HG03378 (cell line): ENCODE results near the gene SLC25A26.
"Not testable (repeated sequence)": the region's sequence is repeated elsewhere in the genome, so short reads cannot be mapped to it uniquely, and the experiment has no call there.

Experiments
- ATAC-seq: cut with Tn5 transposase; IDR thresholded peaks from one replicate; pipeline ENCODE4 v1.9.1; 2021; ENCODE audit warnings: mild to moderate bottlenecking, moderate library complexity; ENCODE audit not compliant: unreplicated experiment

The SLC25A26 gene

GRCh38 chr3:66226093-66226492, 5.3 kb downstream of the SLC25A26 start:
- ATAC-seq: not testable (repeated sequence)

- no peak for ATAC-seq
Measured at GRCh38 chr3:66227051-66227450, 6.2 kb downstream of the SLC25A26 start.

GRCh38 chr3:66227915-66228314, 7.1 kb downstream of the SLC25A26 start:
- no peak for ATAC-seq

- ATAC-seq: peak; percentile 53
Measured at GRCh38 chr3:66228707-66229106, 7.9 kb downstream of the SLC25A26 start.

GRCh38 chr3:66229931-66230330, 9.1 kb downstream of the SLC25A26 start:
- no peak for ATAC-seq

- ATAC-seq: no peak
Measured at GRCh38 chr3:66233033-66233432, 12.2 kb downstream of the SLC25A26 start.

GRCh38 chr3:66236281-66236680, 15.5 kb downstream of the SLC25A26 start:
- ATAC-seq: no peak

GRCh38 chr3:66237552-66237951, 16.8 kb downstream of the SLC25A26 start:
- no peak for ATAC-seq

- ATAC-seq: peak; percentile 46
Measured at GRCh38 chr3:66239513-66240123, 18.8 kb downstream of the SLC25A26 start.

GRCh38 chr3:66241466-66241865, 20.7 kb downstream of the SLC25A26 start:
- ATAC-seq: no peak

GRCh38 chr3:66242788-66243464, 22.1 kb downstream of the SLC25A26 start:
- ATAC-seq: no peak

- ATAC-seq: no peak
Measured at GRCh38 chr3:66248641-66249040, 27.8 kb downstream of the SLC25A26 start.

- no peak for ATAC-seq
Measured at GRCh38 chr3:66253790-66254620, 33.2 kb downstream of the SLC25A26 start.

GRCh38 chr3:66255865-66256264, 35.1 kb downstream of the SLC25A26 start:
- no peak for ATAC-seq

- ATAC-seq: no peak
Measured at GRCh38 chr3:66256806-66257205, 36.0 kb downstream of the SLC25A26 start.

- no peak for ATAC-seq
Measured at GRCh38 chr3:66259566-66260255, 38.9 kb downstream of the SLC25A26 start.

GRCh38 chr3:66260431-66260830, 39.6 kb downstream of the SLC25A26 start:
- ATAC-seq: no peak

GRCh38 chr3:66261355-66261754, 40.6 kb downstream of the SLC25A26 start:
- no peak for ATAC-seq

- ATAC-seq: no peak
Measured at GRCh38 chr3:66265649-66266048, 44.8 kb downstream of the SLC25A26 start.

GRCh38 chr3:66266551-66266950, 45.8 kb downstream of the SLC25A26 start:
- ATAC-seq: no peak

GRCh38 chr3:66267031-66267430, 46.2 kb downstream of the SLC25A26 start:
- no peak for ATAC-seq
